ENCODE data around the gene DOCK4. TPM values are rescaled to one million over a fixed set of nuclear protein-coding genes. Genes with fewer than 3 reads are reported as not detected.

Gene DOCK4
- total RNA-seq, 1 donor, result 31.8 TPM

DNA sequence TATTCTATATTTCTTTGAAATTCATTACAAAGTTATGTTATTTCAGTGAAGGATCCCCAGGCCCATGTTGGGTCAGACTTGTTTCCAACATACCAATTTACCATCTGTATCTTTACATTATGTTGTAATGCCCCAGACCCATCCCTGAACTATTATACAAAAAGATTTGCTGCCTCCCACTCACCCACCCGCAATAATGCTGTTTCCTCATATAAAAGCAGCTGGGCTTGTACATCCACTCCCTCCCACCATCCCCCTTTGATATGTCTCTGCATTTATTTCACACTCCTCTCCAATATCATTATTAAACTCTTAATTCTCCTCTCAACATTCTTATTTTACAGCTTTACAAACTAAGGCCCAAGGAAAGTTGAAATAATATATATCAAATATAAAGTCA lies 153.7 kb downstream of the DOCK4 start:
- no peak for DNase-seq (ENCODE audit: insufficient read length, low spot score, missing footprints)
- H3K27ac ChIP-seq (ENCODE audit: low read depth, low read length), result no peak overlapping the region
- H4K20me1 ChIP-seq (ENCODE audit: insufficient read depth, low read length), result no peaks in the 10 kb centered on the region
- no peaks in the 10 kb centered on the region for H3K4me1 ChIP-seq (ENCODE audit: insufficient read depth, low read length)
- TF ChIP-seq, protein P1, sequence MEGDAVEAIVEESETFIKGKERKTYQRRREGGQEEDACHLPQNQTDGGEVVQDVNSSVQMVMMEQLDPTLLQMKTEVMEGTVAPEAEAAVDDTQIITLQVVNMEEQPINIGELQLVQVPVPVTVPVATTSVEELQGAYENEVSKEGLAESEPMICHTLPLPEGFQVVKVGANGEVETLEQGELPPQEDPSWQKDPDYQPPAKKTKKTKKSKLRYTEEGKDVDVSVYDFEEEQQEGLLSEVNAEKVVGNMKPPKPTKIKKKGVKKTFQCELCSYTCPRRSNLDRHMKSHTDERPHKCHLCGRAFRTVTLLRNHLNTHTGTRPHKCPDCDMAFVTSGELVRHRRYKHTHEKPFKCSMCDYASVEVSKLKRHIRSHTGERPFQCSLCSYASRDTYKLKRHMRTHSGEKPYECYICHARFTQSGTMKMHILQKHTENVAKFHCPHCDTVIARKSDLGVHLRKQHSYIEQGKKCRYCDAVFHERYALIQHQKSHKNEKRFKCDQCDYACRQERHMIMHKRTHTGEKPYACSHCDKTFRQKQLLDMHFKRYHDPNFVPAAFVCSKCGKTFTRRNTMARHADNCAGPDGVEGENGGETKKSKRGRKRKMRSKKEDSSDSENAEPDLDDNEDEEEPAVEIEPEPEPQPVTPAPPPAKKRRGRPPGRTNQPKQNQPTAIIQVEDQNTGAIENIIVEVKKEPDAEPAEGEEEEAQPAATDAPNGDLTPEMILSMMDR (IDR thresholded peaks at IDR 0.05; ENCODE audit: extremely low read depth, low read depth, low read length), result no peak
- H3K79me2 ChIP-seq (ENCODE audit: insufficient read depth, low read length), result peaks cover 9% of the 10 kb centered on the region
- no peak overlapping the region for H3K4me3 ChIP-seq (ENCODE audit: insufficient read depth, low read length)
- H3K4me2 ChIP-seq (ENCODE audit: insufficient read depth, low read length), result no peak overlapping the region
- H2AFZ ChIP-seq (ENCODE audit: low read length), result no peak overlapping the region
- no peaks in the 10 kb centered on the region for H3K27me3 ChIP-seq (ENCODE audit: insufficient read depth, low read length)
- H3K36me3 ChIP-seq (ENCODE audit: insufficient read depth, low read length), result no peaks in the 10 kb centered on the region
- no peaks in the 10 kb centered on the region for H3K9me3 ChIP-seq (ENCODE audit: low read depth, low read length)

DNA sequence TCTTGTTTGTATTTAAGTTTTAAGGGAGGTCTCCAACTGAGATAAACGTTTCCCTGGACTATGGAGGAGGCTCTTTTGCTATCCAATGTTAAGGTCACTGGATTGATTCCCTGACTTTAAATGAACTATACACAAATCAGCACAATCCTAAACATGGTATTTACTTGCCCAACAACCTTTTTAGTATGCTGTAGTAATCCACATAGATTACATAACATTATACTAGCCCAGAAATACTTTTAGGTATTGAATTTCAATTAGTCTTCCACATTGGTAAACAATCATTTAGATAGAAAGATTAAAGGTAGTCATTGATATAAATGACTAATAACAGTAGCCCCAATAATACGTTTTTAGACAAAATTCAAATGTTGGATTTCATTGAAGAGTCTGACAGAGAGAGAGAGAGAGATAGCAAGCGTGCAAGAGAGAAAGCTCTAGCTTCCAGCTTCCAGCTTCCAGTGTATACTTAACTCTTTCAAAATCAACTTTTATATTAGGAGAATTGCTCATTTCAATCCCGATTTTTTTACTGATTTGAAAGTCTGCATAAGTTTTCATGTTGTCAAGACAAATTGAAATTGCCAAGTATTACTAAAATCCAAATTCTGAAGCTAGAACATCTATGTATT lies 155.8 kb downstream of the DOCK4 start:
- no peaks in the 10 kb centered on the region for H4K20me1 ChIP-seq (ENCODE audit: insufficient read depth, low read length)
- TF ChIP-seq, protein P1 (IDR thresholded peaks at IDR 0.05; ENCODE audit: extremely low read depth, low read depth, low read length), result no peak
- no peaks in the 10 kb centered on the region for H3K4me1 ChIP-seq (ENCODE audit: insufficient read depth, low read length)
- H3K27me3 ChIP-seq (ENCODE audit: insufficient read depth, low read length), result no peaks in the 10 kb centered on the region
- no peak for DNase-seq (ENCODE audit: insufficient read length, low spot score, missing footprints)
- H3K27ac ChIP-seq (ENCODE audit: low read depth, low read length), result no peak overlapping the region
- no peak overlapping the region for H3K4me3 ChIP-seq (ENCODE audit: insufficient read depth, low read length)
- H3K36me3 ChIP-seq (ENCODE audit: insufficient read depth, low read length), result no peaks in the 10 kb centered on the region
- no peaks in the 10 kb centered on the region for H3K9me3 ChIP-seq (ENCODE audit: low read depth, low read length)
- H3K4me2 ChIP-seq (ENCODE audit: insufficient read depth, low read length), result no peak overlapping the region
- H2AFZ ChIP-seq (ENCODE audit: low read length), result no peak overlapping the region
- peaks cover 11% of the 10 kb centered on the region for H3K79me2 ChIP-seq (ENCODE audit: insufficient read depth, low read length)

DNA sequence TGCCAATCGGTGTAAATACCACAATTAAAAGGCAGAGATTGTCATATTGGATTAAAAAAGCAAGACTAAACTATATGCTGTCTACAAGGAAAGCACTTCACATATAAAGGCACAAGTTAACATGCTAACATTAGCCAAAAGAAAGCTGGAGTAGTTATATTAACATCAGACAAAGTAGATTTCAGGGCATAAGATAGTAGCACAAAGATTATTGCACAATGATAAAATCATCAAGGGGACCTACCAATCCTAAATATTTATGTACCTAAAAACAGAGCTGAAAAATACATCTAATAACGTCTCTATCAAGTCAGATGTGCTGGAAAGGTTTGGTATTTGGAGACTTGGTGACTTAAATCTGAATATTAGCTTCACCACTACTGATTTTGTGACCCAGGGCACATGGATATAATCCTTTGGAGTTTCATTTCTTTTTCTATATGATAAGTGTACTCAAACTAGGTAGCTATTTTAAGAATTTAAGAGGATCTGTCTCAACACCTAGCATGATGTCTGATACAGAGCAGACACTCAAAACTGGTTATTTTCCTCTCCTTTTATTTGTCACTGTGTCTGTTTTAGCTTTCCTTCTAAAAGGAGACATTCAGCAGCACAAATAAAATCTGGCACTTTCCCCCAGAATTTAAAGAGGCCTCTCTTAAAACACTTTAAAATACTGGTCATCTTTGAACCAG lies 156.5 kb downstream of the DOCK4 start:
- Histone ChIP-seq H3K27ac (ENCODE audit: low read depth, low read length) (no peak overlapping the region), H3K79me2 (ENCODE audit: insufficient read depth, low read length) (peaks cover 16% of the 10 kb centered on the region), H3K4me2 (ENCODE audit: insufficient read depth, low read length) (no peak overlapping the region), H3K36me3 (ENCODE audit: insufficient read depth, low read length) (no peaks in the 10 kb centered on the region), H3K27me3 (ENCODE audit: insufficient read depth, low read length) (no peaks in the 10 kb centered on the region), H4K20me1 (ENCODE audit: insufficient read depth, low read length) (no peaks in the 10 kb centered on the region), H3K9me3 (ENCODE audit: low read depth, low read length) (no peaks in the 10 kb centered on the region), H3K4me3 (ENCODE audit: insufficient read depth, low read length) (no peak overlapping the region), H3K4me1 (ENCODE audit: insufficient read depth, low read length) (no peaks in the 10 kb centered on the region), H2AFZ (ENCODE audit: low read length) (no peak overlapping the region)
- DNase-seq (ENCODE audit: insufficient read length, low spot score, missing footprints), result no peak
- TF ChIP-seq, protein P1 (IDR thresholded peaks at IDR 0.05; ENCODE audit: extremely low read depth, low read depth, low read length), result no peak

DNA sequence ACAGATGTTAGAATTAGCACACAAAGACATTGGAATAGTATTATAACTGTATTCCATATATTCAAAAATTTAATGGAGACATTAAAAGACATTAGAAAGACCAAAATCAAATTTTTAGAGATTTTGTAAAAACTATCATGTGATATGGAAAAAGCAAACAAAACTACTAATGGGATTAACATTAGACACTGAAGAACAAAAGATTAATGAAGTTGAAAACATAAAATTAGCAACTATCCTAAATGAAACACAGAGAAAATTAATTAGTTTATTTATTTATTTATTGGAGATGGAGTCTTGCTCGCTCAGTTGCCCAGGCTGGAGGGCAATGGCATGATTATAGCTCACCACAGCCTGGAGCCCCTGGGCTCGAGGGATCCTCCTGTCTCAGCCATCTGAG lies 158.8 kb downstream of the DOCK4 start:
- DNase-seq (ENCODE audit: insufficient read length, low spot score, missing footprints), result no peak
- TF ChIP-seq, protein P1 (IDR thresholded peaks at IDR 0.05; ENCODE audit: extremely low read depth, low read depth, low read length), result no peak
- no peaks in the 10 kb centered on the region for H3K9me3 ChIP-seq (ENCODE audit: low read depth, low read length)
- no peaks in the 10 kb centered on the region for H3K27me3 ChIP-seq (ENCODE audit: insufficient read depth, low read length)
- H3K4me2 ChIP-seq (ENCODE audit: insufficient read depth, low read length), result no peak overlapping the region
- peaks cover 18% of the 10 kb centered on the region for H3K79me2 ChIP-seq (ENCODE audit: insufficient read depth, low read length)
- no peaks in the 10 kb centered on the region for H4K20me1 ChIP-seq (ENCODE audit: insufficient read depth, low read length)
- no peak overlapping the region for H3K27ac ChIP-seq (ENCODE audit: low read depth, low read length)
- H3K4me3 ChIP-seq (ENCODE audit: insufficient read depth, low read length), result no peak overlapping the region
- H2AFZ ChIP-seq (ENCODE audit: low read length), result no peak overlapping the region
- H3K4me1 ChIP-seq (ENCODE audit: insufficient read depth, low read length), result no peaks in the 10 kb centered on the region
- no peaks in the 10 kb centered on the region for H3K36me3 ChIP-seq (ENCODE audit: insufficient read depth, low read length)
